Mucosa of stomach (tissue), 1 donor: ENCODE measurements around the gene MYOD1.

Experiments used
- H3K27me3 ChIP-seq: one replicate; pipeline ENCODE4 v1.7.0; 2013; ENCODE audit warnings: mild to moderate bottlenecking, low read length; ENCODE audit not compliant: control insufficient read depth, insufficient read depth
- H3K36me3 ChIP-seq: one replicate; pipeline ENCODE4 v1.7.0; 2013; ENCODE audit warnings: low read length; ENCODE audit not compliant: control insufficient read depth, insufficient read depth
- H3K4me1 ChIP-seq: one replicate; pipeline ENCODE4 v1.7.0; 2013; ENCODE audit warnings: mild to moderate bottlenecking, low read length; ENCODE audit not compliant: control insufficient read depth, insufficient read depth
- H3K4me3 ChIP-seq: one replicate; pipeline ENCODE4 v1.7.0; 2013; ENCODE audit warnings: low read length
- H3K9ac ChIP-seq: one replicate; pipeline ENCODE4 v1.7.0; 2013; ENCODE audit warnings: mild to moderate bottlenecking, low read length, moderate library complexity
- H3K9me3 ChIP-seq: one replicate; pipeline ENCODE4 v1.7.0; 2013; ENCODE audit warnings: mild to moderate bottlenecking, low read length, moderate library complexity; ENCODE audit not compliant: control insufficient read depth
- donor health status: Pancreatic carcinoma.

MYOD1 gene

GRCh38 chr11:17763703-17764102 lies 44.3 kb downstream of the MYOD1 start:
- Histone ChIP-seq H3K4me1 (no peaks in the 10 kb centered on the region), H3K36me3 (no peaks in the 10 kb centered on the region), H3K4me3 (no peak overlapping the region), H3K9ac (no peak overlapping the region), H3K9me3 (no peaks in the 10 kb centered on the region), H3K27me3 (no peaks in the 10 kb centered on the region)

GRCh38 chr11:17764446-17765218 lies 45.3 kb downstream of the MYOD1 start:
- Histone ChIP-seq H3K4me1 (no peaks in the 10 kb centered on the region), H3K9ac (no peak overlapping the region), H3K9me3 (no peaks in the 10 kb centered on the region), H3K36me3 (no peaks in the 10 kb centered on the region), H3K4me3 (no peak overlapping the region), H3K27me3 (no peaks in the 10 kb centered on the region)

- H3K9me3 ChIP-seq: no peaks in the 10 kb centered on the region
- peaks cover 8% of the 10 kb centered on the region for H3K4me1 ChIP-seq
- H3K9ac ChIP-seq: no peak overlapping the region
- H3K36me3 ChIP-seq: no peaks in the 10 kb centered on the region
- H3K4me3 ChIP-seq: no peak overlapping the region
- no peaks in the 10 kb centered on the region for H3K27me3 ChIP-seq
These were observed 46.1 kb downstream of the MYOD1 start for GRCh38 chr11:17765356-17766072.

- H3K36me3 ChIP-seq: no peaks in the 10 kb centered on the region
- no peak overlapping the region for H3K4me3 ChIP-seq
- H3K4me1 ChIP-seq: peaks cover 13% of the 10 kb centered on the region
- no peaks in the 10 kb centered on the region for H3K9me3 ChIP-seq
- H3K27me3 ChIP-seq: no peaks in the 10 kb centered on the region
- H3K9ac ChIP-seq: no peak overlapping the region
These were observed 46.6 kb downstream of the MYOD1 start for GRCh38 chr11:17766073-17766359.

- Histone ChIP-seq H3K9me3 (no peaks in the 10 kb centered on the region), H3K4me3 (no peak overlapping the region), H3K36me3 (no peaks in the 10 kb centered on the region), H3K4me1 (peaks cover 15% of the 10 kb centered on the region), H3K27me3 (no peaks in the 10 kb centered on the region), H3K9ac (no peak overlapping the region)
These were observed 47.2 kb downstream of the MYOD1 start for GRCh38 chr11:17766590-17766989.

GRCh38 chr11:17767301-17767885 lies 48.0 kb downstream of the MYOD1 start:
- Histone ChIP-seq H3K4me3 (no peak overlapping the region), H3K36me3 (no peaks in the 10 kb centered on the region), H3K27me3 (no peaks in the 10 kb centered on the region), H3K4me1 (peaks cover 15% of the 10 kb centered on the region), H3K9ac (no peak overlapping the region), H3K9me3 (no peaks in the 10 kb centered on the region)

GRCh38 chr11:17767914-17768313 lies 48.5 kb downstream of the MYOD1 start:
- Histone ChIP-seq H3K9me3 (no peaks in the 10 kb centered on the region), H3K27me3 (no peaks in the 10 kb centered on the region), H3K4me3 (no peak overlapping the region), H3K9ac (no peak overlapping the region), H3K4me1 (peaks cover 15% of the 10 kb centered on the region), H3K36me3 (no peaks in the 10 kb centered on the region)

GRCh38 chr11:17768547-17768946 lies 49.2 kb downstream of the MYOD1 start:
- no peaks in the 10 kb centered on the region for H3K27me3 ChIP-seq
- no peaks in the 10 kb centered on the region for H3K36me3 ChIP-seq
- peaks cover 15% of the 10 kb centered on the region for H3K4me1 ChIP-seq
- no peak overlapping the region for H3K9ac ChIP-seq
- no peaks in the 10 kb centered on the region for H3K9me3 ChIP-seq
- no peak overlapping the region for H3K4me3 ChIP-seq

GRCh38 chr11:17769218-17769617 lies 49.8 kb downstream of the MYOD1 start:
- Histone ChIP-seq H3K9me3 (no peaks in the 10 kb centered on the region), H3K4me1 (peaks cover 15% of the 10 kb centered on the region), H3K36me3 (no peaks in the 10 kb centered on the region), H3K9ac (no peak overlapping the region), H3K4me3 (no peak overlapping the region), H3K27me3 (no peaks in the 10 kb centered on the region)

GRCh38 chr11:17770048-17770652 lies 50.8 kb downstream of the MYOD1 start:
- H3K4me1 ChIP-seq: peaks cover 15% of the 10 kb centered on the region
- H3K9ac ChIP-seq: no peak overlapping the region
- H3K4me3 ChIP-seq: no peak overlapping the region
- H3K36me3 ChIP-seq: no peaks in the 10 kb centered on the region
- no peaks in the 10 kb centered on the region for H3K9me3 ChIP-seq
- H3K27me3 ChIP-seq: no peaks in the 10 kb centered on the region

- no peak overlapping the region for H3K9ac ChIP-seq
- H3K9me3 ChIP-seq: no peaks in the 10 kb centered on the region
- H3K4me1 ChIP-seq: peaks cover 15% of the 10 kb centered on the region
- no peak overlapping the region for H3K4me3 ChIP-seq
- H3K36me3 ChIP-seq: no peaks in the 10 kb centered on the region
- no peaks in the 10 kb centered on the region for H3K27me3 ChIP-seq
These were observed 51.5 kb downstream of the MYOD1 start for GRCh38 chr11:17770917-17771316.

GRCh38 chr11:17771415-17771814 lies 52.0 kb downstream of the MYOD1 start:
- Histone ChIP-seq H3K27me3 (no peaks in the 10 kb centered on the region), H3K4me3 (no peak overlapping the region), H3K4me1 (peaks cover 15% of the 10 kb centered on the region), H3K9me3 (no peaks in the 10 kb centered on the region), H3K9ac (no peak overlapping the region), H3K36me3 (no peaks in the 10 kb centered on the region)
